OCI-LY7 (cell line): ENCODE measurements around the gene NFE2L3.

Source experiments
- EZH2phosphoT487 ChIP-seq: fragments of 200-600 bp; sonication (generic); IDR thresholded peaks from 2 replicates; pipeline ENCODE4 v1.6.1; 2018; ENCODE audit warnings: low read depth, borderline replicate concordance, mild to moderate bottlenecking, mixed run types, antibody characterized with exemption, low read length, moderate library complexity, mixed read lengths
- TF ChIP-seq, protein P1 (sequence below): fragments of 200-600 bp; sonication (generic); conservative IDR thresholded peaks from 2 replicates; pipeline ENCODE4 v1.5.1; 2014; ENCODE audit warnings: mild to moderate bottlenecking, antibody characterized with exemption, low read length, moderate library complexity, mixed read lengths

DNA sequence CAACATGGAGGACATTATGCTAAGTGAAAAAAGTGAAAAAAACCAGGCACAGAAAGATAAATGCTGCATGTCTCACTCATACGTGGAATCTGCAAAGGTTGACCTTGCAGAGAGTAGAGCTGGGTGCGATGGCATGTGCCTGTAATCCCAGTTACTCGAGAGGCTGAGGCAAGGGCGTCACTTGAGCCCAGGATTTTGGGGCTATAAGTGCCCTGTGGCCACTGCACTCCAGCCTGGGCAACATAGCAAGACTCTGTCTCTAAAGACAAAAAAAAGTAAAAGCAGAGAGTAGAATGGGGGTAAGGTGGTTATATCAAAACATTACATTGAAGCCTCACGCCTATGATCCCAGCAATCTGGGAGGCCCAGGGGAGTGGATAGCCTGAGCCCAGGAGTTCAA, 72.4 kb downstream of the NFE2L3 start:
- TF ChIP-seq, protein P1, sequence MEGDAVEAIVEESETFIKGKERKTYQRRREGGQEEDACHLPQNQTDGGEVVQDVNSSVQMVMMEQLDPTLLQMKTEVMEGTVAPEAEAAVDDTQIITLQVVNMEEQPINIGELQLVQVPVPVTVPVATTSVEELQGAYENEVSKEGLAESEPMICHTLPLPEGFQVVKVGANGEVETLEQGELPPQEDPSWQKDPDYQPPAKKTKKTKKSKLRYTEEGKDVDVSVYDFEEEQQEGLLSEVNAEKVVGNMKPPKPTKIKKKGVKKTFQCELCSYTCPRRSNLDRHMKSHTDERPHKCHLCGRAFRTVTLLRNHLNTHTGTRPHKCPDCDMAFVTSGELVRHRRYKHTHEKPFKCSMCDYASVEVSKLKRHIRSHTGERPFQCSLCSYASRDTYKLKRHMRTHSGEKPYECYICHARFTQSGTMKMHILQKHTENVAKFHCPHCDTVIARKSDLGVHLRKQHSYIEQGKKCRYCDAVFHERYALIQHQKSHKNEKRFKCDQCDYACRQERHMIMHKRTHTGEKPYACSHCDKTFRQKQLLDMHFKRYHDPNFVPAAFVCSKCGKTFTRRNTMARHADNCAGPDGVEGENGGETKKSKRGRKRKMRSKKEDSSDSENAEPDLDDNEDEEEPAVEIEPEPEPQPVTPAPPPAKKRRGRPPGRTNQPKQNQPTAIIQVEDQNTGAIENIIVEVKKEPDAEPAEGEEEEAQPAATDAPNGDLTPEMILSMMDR, result no peak
- TF ChIP-seq EZH2phosphoT487, result no peak
